GM21447 (cell line): ENCODE measurements around the gene ANKLE2.
"Not testable (repeated sequence)": the region's sequence is repeated elsewhere in the genome, so short reads cannot be mapped to it uniquely, and the experiment has no call there.

Source experiments
- ATAC-seq: cut with Tn5 transposase; IDR thresholded peaks from one replicate; pipeline ENCODE4 v1.9.1; 2021; ENCODE audit not compliant: unreplicated experiment

ANKLE2 gene

DNA sequence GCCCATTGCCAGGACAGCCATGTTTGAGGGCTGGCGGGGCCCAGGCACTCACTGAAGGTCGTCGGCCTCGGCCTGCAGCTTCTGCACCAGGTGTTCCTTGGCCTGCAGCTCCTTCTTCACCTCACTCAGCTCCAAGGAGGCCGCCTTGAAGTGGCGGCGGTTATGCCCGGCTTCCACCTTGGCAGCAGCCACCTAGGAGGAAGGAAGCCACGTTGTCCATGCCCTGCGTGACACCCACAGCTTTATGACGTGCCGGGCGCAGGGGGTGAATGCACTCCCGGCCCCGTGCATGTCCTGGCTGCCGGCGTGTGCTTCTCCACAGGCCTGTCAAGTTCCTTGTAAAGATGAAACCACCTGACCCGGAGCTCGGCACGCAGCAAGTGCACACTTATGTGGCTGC lies 16.0 kb upstream of the ANKLE2 start:
- no peak for ATAC-seq

DNA sequence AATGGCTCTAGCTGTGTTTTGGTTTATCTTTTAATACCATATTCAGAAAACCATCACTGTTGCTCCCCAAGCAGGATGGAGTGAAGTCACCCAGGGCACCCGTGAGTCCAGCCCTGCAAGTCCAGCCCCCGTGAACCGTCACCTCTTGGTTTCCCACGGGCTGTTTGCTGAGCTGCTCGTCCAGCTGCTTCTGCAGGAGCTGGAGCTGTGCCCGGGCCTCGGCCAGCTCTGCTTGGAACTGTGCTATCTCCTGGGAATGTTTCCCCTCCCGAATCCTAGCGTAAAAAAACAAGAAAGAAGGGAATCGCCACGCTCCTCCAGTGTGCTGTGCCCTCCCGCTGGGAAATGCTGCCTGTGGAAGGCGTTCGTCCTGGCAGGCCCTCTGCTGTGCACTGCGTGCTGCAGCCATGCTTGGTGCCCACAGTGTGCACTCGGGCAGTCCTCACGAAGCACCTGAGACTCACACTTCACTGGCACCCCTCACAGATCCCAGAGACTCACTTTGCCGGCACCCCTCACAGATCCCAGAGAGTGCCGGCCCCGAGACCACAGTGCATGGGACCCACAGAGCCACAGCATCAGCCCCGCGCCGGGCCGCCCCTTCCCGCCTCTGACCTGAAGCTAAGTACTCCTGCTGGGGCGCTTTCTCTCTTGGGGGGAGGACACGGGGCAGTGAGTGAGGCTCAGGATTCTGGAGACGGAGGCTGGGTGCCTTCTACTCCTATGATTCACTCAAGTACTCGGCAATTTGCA lies 15.4 kb upstream of the ANKLE2 start:
- ATAC-seq = no peak

DNA sequence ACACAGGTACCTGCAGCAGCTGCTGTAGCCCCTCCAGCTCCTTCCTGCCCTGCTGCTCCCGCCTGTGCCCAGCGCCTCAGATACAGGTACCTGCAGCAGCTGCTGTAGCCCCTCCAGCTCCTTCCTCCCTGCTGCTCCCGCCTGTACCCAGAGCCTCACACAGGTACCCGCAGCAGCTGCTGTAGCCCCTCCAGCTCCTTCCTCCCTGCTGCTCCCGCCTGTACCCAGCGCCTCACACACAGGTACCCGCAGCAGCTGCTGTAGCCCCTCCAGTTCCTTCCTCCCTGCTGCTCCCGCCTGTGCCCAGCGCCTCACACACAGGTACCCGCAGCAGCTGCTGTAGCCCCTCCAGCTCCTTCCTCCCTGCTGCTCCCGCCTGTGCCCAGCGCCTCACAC lies 14.6 kb upstream of the ANKLE2 start:
- ATAC-seq = not testable (repeated sequence)

DNA sequence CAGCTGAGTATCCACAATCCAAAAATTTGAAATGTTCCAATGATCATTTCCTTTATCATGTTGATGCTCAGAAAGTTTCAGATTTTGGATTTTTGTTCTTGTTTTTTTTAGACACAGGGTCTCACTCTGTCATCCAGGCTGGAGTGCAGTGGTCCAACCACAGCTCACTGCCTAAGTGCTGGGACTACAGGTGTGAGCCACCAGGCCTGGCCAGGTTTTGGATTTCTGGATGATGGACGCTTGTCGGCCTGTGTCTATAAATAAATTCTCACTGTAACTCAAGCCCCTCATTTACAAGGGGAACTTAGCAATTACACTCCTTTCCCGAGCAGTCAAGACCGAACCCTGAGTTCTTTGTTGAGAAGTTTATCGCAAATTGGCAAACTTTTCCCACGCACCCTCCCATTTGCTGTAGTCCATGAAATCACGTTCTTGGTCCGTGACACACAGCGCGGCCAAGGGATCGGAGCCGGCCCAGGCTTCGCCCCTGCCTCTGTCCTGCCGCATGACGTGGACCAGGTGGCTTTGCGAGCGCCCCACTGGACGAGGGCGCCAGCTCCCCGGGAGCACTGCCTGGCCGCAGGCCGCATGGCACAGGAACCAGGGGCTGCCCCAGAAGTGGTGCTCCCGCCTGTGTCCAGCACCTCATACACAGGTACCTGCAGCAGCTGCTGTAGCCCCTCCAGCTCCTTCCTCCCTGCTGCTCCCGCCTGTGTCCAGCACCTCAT lies 14.0 kb upstream of the ANKLE2 start:
- no peak for ATAC-seq

DNA sequence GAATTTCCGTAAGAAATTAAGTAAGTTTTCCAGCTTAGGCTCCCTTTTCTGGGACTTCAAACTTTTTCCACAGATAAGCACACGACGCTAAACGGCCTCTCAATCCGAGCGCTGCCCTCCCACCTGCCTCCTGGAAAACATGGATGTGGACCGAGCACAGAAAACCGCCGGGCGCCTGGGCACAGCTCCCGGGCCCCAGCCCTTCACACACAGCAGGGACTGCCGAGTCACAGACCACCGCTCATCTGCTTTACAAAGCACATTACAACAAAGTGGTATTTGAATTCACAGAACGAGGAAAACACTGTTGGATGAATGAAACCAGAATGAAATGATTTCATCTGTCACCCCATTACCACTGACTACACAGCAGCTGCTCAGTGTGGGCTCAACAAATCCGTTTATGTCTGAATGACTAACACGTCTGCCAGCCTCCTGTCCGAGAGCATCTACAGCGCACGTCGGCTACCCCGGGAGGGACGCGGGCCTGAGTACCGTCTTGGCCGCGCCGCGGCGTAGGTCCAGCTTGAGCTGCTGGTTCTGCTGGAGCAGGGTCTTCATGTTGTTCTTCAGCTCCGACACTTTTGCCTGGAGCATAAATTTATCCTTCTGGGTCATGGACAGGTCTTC lies 13.1 kb upstream of the ANKLE2 start:
- ATAC-seq = no peak

DNA sequence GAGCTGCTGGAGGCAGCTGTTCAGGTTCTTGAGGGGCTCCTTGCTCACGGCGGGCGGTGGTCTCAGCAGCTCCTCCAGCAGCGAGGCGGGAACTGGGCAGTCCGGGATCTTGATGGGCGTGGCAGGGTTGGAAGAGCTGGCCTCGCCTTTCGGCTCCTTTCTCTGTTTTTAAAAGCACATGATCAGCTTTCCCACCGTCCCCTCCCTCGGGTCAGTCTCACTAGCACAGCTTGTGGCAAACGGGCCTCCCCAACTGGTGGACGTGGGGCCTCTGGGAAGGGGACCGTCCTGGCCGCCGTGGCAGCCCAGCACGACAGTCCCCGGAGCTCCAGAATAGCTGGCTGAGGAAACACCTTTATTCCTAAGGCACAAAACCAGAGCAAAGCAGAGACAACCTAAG lies 12.5 kb upstream of the ANKLE2 start:
- ATAC-seq = no peak

DNA sequence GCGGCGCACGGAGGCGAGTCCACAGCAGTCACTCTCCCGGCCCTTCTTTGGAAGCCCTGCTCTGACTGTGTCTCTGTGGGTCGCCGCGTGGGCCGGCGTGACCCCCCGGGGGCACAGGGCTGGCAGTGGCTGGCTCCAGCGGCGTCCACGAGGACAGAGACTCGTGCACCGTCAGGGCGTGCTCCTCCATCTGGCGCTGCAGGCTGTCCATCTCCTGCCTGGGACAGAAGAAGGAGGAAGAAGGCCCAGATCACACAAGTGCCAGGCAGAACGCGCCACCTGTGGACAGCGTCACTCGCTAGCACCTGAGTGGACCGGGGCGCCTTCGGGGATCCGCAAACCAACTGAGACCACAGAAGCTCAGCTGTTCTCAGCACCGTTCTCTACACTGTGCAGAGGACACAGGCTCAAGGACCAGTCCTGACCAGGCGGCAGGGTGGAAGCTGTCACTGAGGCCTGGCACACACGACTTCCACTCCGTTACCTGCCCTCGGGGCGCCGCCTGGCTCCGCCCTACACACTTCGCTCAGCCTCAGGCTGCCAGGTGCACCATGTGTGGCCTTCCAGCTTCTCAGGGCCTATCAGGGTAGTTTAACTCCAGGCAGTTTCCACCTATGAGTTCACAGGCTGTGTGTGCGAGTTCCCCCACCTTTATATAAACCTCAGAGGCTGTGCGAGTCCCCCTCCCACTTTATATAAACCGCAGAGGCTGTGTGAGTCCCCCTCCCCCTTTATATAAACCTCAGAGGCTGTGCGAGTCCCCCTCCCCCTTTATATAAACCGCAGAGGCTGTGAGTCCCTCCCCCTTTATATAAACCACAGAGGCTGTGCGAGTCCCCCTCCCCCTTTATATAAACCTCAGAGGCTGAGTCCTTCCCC lies 11.7 kb upstream of the ANKLE2 start:
- ATAC-seq = no peak

DNA sequence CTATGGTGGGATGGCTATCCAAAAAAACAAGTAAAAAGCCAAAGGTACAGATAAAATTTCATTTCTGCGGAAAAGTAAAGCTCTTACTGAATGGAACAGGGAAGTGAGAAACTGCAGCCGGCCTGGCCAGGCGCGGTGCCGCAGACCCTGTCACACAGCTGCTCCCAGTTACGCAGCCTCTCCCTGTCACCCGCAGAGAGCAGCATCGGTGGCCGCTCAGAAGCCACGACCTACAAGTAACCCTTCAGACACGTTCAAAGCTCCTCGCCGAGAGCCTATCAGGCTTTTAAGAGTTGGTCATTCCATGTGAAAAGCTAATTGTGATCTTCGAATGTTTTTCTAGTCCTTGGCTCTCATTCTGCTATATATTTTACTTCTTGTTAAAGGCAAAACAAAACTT lies 11.0 kb upstream of the ANKLE2 start:
- ATAC-seq = peak; percentile 42

DNA sequence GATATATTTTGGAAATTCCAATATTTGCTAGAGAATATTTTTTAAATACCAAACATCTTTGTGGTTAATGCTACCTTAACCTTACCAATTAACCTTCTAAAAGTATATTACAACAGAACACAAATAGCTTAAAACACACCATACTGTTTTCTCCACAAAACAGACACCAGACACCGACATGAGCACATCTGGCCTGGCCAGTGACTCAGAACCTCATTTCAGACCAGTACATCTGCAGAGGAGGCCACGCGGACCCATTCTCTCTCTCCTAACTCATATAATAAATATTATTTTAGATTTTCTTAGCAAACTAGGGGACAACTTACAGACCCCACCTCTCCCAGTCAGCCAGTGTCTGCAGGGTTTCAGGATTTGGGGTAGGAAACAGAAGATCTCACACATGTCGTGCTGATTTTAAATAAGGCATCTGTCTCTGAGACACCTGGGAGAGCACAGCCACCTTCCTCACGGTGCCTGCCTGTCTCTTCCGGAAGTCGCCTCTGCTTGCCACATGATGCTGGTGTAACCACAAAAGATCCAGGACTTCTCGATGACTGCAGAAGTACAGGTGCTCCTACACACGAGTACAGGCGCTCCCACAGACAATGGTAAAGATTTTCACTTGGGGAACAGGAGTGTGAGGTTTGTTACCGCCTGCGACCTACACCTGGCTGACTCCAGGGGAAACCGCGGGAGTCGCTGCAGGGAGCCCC lies 9.7 kb upstream of the ANKLE2 start:
- ATAC-seq = peak; percentile 58

DNA sequence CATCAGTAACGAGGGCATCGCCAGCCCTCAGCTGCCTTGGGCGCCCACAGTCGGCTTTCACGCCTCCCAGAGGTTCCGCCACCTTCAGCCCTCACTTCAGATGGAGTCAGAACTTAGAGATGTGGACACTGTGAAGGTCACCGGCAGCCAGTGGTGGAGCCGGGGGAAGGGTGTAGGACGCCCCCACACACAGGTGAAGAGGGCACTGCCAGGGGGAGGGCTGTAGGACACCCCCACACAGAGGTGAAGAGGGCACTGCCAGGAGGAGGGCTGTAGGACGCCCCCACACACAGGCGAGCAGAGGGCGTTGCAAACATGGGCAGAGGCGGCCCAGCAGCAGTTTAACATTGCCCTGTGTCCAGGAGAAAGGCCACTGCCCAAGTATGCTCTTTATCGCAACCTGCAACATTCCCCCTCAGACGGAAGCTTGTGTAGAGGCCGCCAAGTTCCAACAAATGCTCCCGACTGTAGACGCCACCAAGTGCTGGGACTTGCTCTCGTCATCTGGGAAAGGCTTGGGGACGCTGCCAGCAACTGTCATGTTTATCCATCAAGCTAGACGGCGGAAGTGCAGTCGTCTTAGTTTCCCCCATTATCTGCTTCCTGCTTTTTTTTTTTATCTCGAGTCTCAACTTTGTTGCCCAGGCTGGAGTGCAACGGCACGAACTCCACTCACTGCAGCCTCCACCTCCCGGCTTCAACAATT lies 4.9 kb upstream of the ANKLE2 start:
- no peak for ATAC-seq

DNA sequence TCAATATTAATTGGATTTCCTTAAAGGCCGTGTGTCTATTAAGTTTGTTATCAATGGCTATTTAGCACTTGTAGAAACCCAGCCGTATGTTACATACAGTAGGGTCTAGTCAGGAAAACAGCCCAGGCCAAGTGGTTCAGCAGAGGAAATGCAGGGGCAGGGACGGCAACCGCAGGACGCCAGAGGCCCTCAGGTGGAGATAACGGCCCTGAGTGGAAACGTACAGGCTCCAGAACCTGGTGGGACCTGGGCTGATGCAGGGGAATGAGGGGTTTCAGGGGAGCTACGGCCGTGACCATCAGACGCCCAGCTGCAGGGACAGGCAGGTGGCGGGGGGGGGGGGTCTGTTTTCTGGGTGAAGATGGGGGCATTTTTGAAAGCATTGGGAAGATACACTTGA lies 3.7 kb upstream of the ANKLE2 start:
- ATAC-seq = no peak

DNA sequence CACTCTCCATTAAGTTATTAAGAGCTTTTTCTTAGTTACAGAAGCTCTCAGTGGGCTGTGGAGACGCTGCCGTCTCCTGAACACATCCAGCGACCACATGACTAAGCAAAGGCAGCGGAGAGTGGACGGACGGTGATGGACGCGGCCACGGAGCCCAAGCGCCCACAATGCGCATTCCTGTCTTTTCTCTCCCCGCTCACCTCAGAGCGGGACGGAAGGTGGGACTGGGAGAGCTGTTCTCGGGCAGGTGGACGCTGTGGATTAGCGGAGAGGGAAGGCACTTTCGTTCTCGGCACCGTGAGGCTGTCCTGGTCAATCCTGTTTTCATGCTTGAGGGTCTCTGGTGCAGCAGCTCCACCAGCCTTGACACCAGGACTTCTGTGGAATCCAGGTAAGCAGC lies 2.6 kb upstream of the ANKLE2 start:
- ATAC-seq = no peak

DNA sequence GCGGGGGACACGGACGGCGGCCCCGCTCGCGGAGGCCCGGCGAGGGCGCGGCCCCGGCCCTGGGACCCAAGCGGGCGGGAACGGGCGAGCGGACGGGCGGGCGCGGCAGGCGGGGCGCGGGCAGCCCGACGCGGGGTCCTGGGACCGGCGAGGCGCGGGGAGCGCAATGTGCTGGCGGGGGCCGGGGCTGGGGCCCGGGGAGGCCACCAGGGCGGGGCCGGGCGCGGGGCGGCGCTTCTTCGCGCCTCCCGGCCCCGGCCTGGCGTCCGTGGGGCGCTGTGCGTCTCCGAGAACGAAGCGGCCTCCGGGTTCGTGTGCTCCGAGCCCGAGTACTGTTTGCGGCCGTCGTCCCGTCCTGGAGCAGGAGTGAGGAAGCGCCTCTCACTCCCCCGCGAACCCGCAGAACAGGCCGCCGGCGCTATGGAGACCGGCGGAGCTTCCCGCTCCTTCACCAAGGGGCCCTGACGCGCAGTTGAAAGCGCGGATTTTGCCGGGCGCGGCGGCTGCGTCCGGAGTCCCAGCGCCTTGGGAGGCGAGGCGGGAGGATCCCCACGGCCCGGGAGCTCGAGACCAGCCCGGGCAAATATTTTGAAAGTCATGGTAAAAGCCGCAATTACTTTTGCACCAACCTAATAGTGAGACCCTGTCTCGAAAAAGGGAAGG lies 420 bp upstream of the ANKLE2 start:
- ATAC-seq = peak; percentile 73

DNA sequence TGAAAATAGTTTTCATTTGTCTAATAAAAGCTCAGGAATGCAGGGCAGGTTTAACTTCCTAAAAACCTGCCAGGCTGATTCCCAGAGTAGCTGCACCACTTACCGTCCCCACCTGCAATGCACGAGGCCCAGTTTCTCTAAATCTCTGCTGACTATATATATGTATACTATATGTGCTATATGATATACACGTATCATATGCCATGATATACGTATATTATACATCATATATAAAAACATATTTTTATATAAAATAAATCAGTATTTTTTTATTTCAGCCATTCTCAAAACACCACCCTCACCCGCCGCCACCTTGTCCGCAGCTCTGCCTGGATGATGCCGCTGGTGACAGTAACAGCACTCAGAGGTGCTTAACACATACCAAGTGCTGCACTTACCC lies 2.3 kb downstream of the ANKLE2 start:
- no peak for ATAC-seq

DNA sequence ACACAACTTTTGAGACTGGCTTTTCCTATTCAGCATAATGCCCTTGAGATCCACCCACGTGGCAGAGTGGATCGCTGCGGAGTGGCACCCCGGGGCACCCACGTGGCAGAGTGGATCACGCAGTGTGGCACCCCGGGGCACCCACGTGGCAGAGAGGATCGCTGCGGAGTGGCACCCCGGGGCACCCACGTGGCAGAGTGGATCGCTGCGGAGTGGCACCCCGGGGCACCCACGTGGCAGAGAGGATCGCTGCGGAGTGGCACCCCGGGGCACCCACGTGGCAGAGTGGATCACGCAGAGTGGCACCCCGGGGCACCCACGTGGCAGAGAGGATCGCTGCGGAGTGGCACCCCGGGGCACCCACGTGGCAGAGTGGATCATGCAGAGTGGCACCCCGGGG lies 2.8 kb downstream of the ANKLE2 start:
- ATAC-seq = not testable (repeated sequence)

DNA sequence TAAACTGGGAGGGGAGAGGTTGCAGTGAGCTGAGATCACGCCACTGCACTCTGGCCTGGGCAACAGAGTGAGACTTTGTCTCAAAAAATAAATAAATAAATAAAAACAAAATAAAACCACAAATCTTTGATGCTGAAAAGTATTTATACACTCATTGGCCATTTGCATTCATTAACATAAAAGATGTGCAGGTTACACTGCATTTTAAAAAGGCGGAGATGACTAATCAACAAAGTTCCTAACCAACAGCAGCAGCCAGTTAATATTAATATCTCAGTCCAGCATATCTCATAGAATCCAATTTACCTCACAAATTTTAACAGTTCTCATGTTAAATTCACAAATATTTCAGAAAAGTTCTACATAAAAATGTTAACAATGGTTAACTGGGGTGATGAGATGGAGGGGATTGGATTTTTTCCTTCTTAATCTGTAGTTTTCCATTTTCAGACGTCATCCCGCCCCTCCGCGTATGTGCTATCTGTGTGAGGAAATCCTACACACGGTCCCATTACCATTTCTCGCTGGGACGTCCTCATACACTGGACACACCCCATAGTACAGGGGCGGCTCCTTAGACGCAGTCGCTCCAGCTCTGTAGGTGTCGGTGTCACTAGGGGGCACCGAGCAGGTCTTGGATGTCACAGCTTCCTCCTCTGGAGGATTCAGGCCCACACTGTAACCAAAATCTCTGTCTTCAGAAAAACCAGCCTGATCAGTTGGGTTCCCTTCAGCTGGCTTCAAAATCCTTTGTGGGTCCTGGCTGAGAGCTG lies 7.3 kb downstream of the ANKLE2 start:
- no peak for ATAC-seq

DNA sequence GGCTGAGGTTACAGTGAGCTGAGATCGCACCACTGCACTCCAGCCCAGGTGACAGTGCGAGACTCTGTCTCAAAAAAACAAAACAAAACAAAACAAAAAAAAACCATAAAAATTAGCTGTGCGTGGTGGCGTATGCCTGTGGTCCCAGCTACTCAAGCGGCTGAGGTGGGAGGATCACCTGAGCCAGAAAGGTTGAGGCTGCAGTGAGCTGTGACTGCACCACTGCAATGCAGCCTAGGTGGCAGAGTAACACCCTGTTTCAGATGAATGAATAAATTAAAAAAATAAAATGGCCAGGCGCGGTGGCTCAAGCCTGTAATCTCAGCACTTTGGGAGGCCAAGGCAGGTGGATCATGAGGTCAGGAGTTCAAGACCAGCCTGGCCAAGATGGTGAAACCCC lies 8.0 kb downstream of the ANKLE2 start:
- not testable (repeated sequence) for ATAC-seq

DNA sequence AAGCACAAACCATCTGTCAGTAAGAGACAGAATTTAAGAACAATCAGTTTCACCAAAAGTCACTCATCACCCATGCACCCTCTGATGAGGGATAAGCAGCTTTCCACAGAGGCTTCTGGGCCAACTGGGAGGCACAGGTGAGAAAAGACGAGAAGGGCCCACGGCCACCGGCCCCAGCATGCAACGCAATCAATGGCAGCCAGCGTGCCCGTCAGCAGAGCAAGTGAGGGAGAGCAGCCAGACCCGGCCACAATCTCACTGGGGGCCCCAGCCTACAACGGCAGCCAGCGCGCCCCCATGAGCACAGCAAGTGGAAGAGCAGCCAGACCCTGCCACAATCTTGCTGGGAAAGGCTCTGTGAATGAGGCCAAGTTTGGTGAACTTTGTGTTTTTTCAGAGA lies 13.3 kb downstream of the ANKLE2 start:
- no peak for ATAC-seq

DNA sequence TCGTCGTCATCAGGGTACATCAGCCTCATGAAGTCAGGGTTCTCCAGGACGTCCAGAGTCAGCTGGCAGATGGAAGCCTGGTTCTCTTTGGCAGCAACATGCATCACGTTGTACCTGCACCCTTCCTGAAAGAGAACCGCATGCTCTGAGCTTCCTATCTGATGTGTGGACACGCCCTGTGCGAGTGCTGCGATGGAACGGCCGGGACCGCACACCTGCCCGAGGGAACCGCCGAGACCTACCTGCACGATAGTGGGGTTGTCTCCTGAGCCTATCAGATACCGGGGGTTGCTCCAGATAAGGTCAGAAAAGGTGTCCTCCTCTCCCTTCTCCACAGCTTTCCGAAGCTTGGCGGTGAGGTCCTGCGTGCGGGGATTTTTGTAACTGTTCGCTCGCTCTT lies 13.7 kb downstream of the ANKLE2 start:
- no peak for ATAC-seq
